UCSD-AML1 (cell line): Measurements from ENCODE around the gene C10orf90.

Source experiments
- DNase-seq: peaks from one replicate; lab custom pipeline; 2025; ENCODE audit not compliant: unreplicated experiment; lab: John Stamatoyannopoulos, UW

C10orf90 gene

GRCh38 chr10:126468876-126469643 lies 201.4 kb downstream of the C10orf90 start:
- no peak for DNase-seq

DNA sequence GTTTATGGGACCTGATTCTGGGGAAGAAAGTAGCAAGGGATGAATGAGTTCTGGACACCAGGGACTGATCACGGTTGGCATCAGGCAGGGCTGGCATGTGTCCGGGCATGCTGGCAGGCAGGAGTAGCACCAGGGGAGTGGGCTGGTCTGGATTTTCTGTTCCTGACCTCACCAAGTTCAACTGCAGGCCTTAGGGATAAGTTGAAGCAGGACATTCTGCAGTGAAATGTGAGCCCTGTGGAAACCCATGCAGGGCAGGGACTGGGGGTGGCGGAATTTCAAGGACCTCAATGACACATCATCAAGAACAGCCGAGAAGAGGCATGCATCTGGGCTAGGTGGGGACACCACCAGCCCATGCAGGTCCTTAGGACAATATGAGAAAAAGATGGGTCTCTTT lies 202.0 kb downstream of the C10orf90 start:
- no peak for DNase-seq

- no peak for DNase-seq
Observed at GRCh38 chr10:126465771-126466170, 204.7 kb downstream of the C10orf90 start.

- no peak for DNase-seq
Observed at GRCh38 chr10:126463286-126463685, 207.2 kb downstream of the C10orf90 start.

DNA sequence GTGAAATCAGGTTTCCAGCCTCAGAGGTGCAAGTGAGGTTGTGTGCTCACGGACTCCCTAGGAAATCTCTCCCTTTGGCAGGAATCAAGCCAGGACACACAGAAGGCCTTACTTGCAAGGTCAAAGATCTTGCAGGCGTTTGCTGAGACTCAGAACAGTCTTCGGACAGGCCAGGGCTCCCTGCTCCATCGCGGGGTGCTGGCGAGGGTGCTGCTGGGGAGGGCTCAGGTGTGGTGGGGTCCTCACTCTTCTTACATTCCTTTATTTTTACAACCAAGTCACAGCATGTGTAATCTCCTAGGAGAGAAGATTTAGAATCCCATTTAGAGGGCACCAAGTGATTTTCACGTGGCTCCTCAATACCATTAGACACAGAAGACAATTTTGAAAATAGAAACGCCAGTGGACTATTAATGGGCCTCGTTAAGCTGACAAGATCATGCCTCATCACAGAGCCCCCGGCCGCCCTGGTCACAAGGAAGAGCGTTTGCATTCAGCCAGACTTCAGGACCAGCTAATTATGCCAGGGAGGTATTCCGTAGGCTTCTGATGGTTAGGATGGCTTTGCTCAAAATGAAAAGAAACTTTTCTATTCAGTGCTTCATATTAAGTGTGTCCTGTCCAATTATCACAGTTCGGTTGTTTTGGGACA lies 209.1 kb downstream of the C10orf90 start:
- DNase-seq, result no peak

GRCh38 chr10:126459878-126460481 lies 210.5 kb downstream of the C10orf90 start:
- no peak for DNase-seq

DNA sequence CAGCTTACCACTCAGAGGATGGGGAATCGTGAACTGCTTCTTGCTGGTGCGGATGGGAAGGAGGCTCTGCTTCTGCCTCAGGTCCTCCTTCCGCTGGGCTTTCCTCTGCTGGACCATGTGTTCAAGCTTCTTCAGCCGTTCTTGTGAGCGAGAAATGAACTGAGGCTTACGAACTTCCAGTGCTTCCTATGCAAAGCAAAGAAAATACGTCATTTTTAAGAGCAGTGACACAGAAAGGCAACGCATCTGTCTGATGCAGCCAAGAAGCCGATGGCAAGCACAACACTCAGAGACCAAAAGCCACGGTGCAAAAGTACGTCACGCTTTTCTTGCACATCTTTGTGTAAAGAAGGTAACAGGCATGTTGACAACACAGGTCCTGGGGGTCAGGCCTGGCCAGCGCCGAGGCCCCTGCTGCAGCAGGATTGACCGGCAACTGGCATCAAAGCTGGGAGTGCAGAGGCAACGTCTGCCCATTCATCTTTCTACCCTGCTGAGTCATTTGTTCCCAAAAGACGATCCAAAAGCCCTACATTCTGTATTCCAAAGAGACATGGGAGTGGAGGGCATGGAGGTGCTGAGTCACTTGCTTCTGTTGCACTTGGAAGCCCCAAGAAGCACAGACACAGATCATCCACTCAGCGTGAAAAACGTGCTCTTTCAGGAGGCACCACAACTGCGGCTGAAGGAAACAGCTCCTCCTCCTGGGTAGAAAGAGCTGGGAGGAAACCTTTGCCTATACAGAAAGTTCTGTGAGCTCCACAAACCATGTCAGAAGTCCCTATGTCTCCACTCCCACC lies 211.3 kb downstream of the C10orf90 start:
- DNase-seq, result no peak

- no peak for DNase-seq
Observed at GRCh38 chr10:126458466-126458865, 212.0 kb downstream of the C10orf90 start.

- no peak for DNase-seq
Observed at GRCh38 chr10:126456632-126457031, 213.9 kb downstream of the C10orf90 start.

- no peak for DNase-seq
Observed at GRCh38 chr10:126455766-126456405, 214.6 kb downstream of the C10orf90 start.

DNA sequence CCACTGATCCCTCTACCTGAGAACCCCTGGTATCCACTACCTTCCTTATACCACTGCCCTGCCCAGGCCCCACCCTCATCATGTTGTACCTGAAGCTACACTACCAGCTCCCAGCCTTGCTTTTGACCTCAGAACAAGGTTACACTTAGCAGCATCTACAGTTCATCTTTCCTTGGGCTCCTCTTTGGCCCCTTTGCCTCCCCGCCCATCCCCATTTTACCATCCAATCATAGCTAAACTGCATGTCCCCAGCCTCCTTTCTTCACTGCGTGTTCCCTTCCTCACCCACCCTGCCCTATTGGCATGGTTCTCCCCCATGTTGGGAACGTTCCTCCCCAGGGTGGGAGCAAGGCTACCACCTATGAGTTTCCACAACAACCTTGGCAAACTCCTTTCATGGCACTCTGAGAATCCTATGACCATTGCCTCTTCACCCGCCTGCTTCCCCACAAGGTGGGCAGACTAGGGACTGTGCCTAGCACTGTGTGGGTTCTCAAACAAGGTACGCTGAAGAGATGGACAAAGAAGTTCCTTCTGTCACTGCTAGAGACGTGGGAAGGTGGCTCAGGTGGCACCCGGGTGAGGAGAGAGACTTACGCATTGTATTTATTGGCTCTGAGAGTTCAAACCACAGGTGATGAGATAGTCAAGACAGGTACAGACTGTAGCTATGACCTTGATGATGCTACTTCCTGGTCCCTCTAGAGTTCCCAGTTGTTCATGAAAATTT lies 215.3 kb downstream of the C10orf90 start:
- DNase-seq, result no peak

GRCh38 chr10:126454045-126454751 lies 216.3 kb downstream of the C10orf90 start:
- no peak for DNase-seq

DNA sequence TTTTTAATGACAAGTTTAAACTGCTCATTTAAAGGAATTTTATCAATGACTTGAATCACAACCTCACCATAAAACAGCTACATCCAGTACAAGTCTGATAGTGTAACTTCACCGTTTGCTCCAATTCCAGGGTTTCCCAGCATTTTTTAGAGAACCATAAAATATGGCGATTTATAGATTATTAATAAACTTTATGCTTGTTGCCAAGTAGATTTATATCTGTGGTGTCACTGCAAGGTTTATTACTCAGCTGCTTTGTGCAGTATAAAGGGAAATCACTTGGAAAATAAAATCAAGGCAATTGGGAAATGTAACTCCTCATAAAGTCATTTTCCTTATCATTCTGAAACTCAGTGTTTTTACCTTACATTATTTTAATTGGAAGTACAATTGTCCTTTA lies 218.2 kb downstream of the C10orf90 start:
- DNase-seq, result no peak

GRCh38 chr10:126448091-126448490 lies 222.4 kb downstream of the C10orf90 start:
- DNase-seq, result no peak

DNA sequence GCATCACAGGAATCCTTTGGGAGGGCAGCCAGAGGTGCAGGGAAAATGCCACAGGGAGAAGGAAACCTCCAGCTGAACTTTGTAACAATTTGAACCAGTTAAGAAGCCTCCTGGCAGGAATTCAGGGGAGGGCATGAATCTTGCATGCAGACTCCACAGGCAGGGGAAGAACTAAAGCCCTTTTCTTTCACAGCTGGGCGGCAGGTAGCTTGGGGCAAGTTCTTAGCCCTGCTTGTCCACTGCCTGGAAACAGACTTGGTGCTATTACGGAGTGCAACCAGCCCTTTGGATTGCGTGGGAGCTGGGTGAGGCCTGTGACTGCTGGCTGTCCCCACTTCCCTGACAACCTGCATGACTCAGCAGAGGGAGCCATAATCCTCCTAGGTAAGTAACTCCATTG lies 230.6 kb downstream of the C10orf90 start:
- no peak for DNase-seq

- DNase-seq, result no peak
Observed at GRCh38 chr10:126438407-126438783, 232.1 kb downstream of the C10orf90 start.

DNA sequence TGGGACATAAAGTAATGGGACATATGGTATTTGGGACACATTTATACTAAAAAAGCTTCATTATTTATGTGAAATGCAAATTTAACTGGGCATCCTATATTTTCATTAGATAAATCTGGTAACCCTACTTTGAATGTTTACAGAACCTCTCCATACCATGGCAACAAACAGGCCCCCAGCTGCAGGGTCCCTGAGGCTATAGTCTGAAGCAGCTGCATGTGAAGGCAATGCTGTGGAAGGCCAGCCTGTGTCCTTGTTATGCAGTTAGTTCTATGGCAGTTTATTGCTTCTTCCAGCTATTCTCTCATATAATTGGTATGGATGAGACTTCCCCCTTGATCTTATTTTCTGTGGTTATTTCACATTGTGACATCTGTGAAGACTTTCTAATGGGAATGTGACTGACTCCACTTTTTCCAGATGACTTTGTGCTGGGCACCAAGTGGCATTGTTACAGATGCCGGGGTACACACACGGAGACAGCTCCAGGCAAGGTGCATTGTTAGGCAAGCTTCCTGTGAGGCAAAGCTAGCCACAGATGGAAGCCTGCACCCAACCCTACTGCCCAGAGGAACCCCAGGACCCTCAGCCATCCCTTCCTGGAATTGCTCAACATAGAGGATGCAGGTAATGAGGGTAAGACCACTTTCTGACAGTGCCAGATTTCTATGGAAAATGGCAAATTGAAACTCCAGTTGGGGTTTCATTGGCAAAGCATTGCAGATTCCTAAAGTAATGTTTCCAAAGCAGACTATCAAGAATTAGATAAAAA lies 232.7 kb downstream of the C10orf90 start:
- DNase-seq, result no peak

DNA sequence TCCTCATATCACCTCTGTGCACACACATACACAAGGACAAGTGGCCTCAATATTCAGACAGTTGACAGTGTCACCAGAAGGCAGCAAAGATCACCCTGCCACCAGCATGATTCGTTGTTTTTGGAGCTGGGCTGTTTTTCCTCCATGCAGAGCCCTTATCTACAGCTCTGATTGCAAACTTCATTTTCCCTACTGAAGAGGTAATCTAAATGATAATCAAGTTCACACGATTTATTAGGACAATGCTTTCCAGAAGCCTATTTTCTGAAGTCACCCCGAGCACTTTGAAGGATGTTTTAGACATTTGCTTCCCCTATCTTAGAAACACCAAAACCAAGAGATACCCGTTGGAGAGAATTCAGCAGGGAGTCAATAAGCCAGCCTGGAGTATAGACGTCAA lies 236.3 kb downstream of the C10orf90 start:
- no peak for DNase-seq

GRCh38 chr10:126433351-126433750 lies 237.1 kb downstream of the C10orf90 start:
- DNase-seq, result no peak
